H1 (cell line): ENCODE results near the gene GMPR2. TPM values are rescaled to one million over a fixed set of nuclear protein-coding genes. Genes with fewer than 3 reads are reported as not detected.

Experiments used
- CREB1 ChIP-seq: IDR thresholded peaks from 2 replicates; pipeline ENCODE4 v1.6.1; 2012; ENCODE audit warnings: inconsistent platforms
- GABPA ChIP-seq: IDR thresholded peaks from 2 replicates; pipeline ENCODE4 v1.6.1; 2011; ENCODE audit warnings: mild to moderate bottlenecking, low read length, moderate library complexity, borderline replicate concordance; ENCODE audit not compliant: insufficient read depth
- MAFK ChIP-seq: IDR thresholded peaks from 2 replicates; pipeline ENCODE4 v1.6.1; 2012; ENCODE audit warnings: low read depth, mild to moderate bottlenecking, improper control_type of control experiment, low read length
- NRF1 ChIP-seq: IDR thresholded peaks from 2 replicates; pipeline ENCODE4 v1.6.1; 2011; ENCODE audit warnings: mild to moderate bottlenecking, low read depth, low read length, improper control_type of control experiment
- SP1 ChIP-seq: IDR thresholded peaks from 2 replicates; pipeline ENCODE4 v1.6.1; 2011; ENCODE audit warnings: low read depth, low read length
- TAF7 ChIP-seq: optimal IDR thresholded peaks from 2 replicates; pipeline ENCODE3; 2011; ENCODE audit warnings: low read depth, mild to moderate bottlenecking, inconsistent platforms, low read length, moderate library complexity, borderline replicate concordance
- polyA plus RNA-seq, 7 experiments: library from polyadenylated mRNA; depleted of rRNA in 3 of 7; stranded (reverse) in 5 of 7; unstranded in 2 of 7; fragments of >200 nt in 5 of 7; fragments of 200-250 nt in 2 of 7; gene quantifications; 1 replicate in 5 of 7; 2 replicates in 1 of 7; 4 replicates in 1 of 7; pipeline versions ENCODE4 v1.2.1 to v1.2.3, GENCODE V29; 2011 to 2013; ENCODE audit warnings: missing spikeins in 2 of 7, mixed read lengths in 2 of 7
- total RNA-seq: library from RNA; stranded (reverse); fragmentation: NEBNext Ultra II Directional; extraction: Animal tissue kit (Norgen Biotek cat#: 25700); gene quantifications from 2 replicates; pipeline ENCODE4 v1.2.1, GENCODE V29; 2021

The GMPR2 gene
- total and polyA plus RNA-seq, 2 of the 8 experiments (the other 6 are each of a cell fraction or from before 2014, with no cell fraction given), result 61.6 to 85.3 TPM

- TF ChIP-seq MAFK (no peak), GABPA (no peak), CREB1 (no peak), NRF1 (no peak), TAF7 (no peak), SP1 (no peak)
Measured at GRCh38 chr14:24247422-24247821, 14.7 kb downstream of the GMPR2 start (continued).
